ENCODE measurements around the gene POLDIP3.

DNA sequence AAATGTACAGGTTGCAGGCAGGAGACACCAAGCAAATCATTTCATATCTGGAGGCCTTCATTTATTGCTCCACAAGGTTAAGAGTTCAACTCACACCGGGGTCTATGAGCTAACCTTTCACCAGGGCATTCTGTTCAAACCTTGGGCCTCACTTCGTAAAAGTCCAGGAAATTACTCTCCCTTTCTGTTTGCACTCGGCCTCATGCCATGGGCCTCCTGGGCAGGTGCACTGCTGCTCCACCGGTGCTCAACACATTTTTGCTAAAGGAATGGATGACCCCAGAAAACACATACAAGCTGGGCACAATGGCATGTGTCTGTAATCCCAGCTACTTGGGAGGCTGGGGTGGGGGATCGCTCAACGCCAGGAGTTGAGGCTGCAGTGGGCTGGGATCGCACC, 78.5 kb downstream of the POLDIP3 start:
- TF ChIP-seq CTCF (IDR thresholded peaks at IDR 0.05) = no peak
- TF ChIP-seq POLR2A (IDR thresholded peaks at IDR 0.05) = no peak
